Uterus (tissue), 2 donors: Measurements from ENCODE around the gene SLC35E3.

Experiments
- CTCF ChIP-seq, 4 experiments: fragments of 200-600 bp in 2 of 4; fragments of 450-650 bp in 2 of 4; sonication (generic) in 2 of 4; IDR thresholded peaks; one replicate each; pipeline ENCODE4 v1.5.1; 2016 to 2019; ENCODE audit warnings: antibody characterized with exemption in 4 of 4, mild to moderate bottlenecking in 2 of 4, moderate library complexity in 1 of 4
- POLR2A ChIP-seq, 2 donors: fragments of 450-650 bp; IDR thresholded peaks; one replicate each; pipeline ENCODE4 v1.6.1; 2016; ENCODE audit warnings: antibody characterized with exemption in 2 of 2, mild to moderate bottlenecking in 1 of 2, moderate library complexity in 1 of 2

GRCh38 chr12:68773582-68773981 is 27.6 kb downstream of the SLC35E3 start:
- no peak for TF ChIP-seq CTCF (IDR thresholded peaks at IDR 0.05)
- no peak for TF ChIP-seq POLR2A (IDR thresholded peaks at IDR 0.05)
